SK-N-MC (cell line): ENCODE data around the gene ENTPD6.

Source experiments
- DNase-seq: peaks from one replicate; pipeline ENCODE4 v3.0.0-alpha.2; 2011; ENCODE audit warnings: low read depth, low spot score
- H3K27ac ChIP-seq: fragments of 200-600 bp; sonication (generic); 2 replicates; pipeline ENCODE4 v1.5.1; 2016; ENCODE audit warnings: mixed run types
- H3K36me3 ChIP-seq: fragments of 200-600 bp; sonication (generic); 2 replicates; pipeline ENCODE4 v1.6.1; 2017; ENCODE audit warnings: antibody characterized with exemption, low read length, mixed read lengths; ENCODE audit not compliant: insufficient read depth
- H3K4me3 ChIP-seq: fragments of 200-600 bp; sonication (generic); 2 replicates; pipeline ENCODE4 v1.5.1; 2016
- H3K9ac ChIP-seq: fragments of 200-600 bp; sonication (generic); 2 replicates; pipeline ENCODE4 v1.8.0; 2017; ENCODE audit warnings: mixed run types, mixed read lengths; ENCODE audit not compliant: insufficient read length
- H3K9me3 ChIP-seq: fragments of 200-600 bp; sonication (generic); 2 replicates; pipeline ENCODE4 v1.6.1; 2017; ENCODE audit warnings: low read depth, mild to moderate bottlenecking, antibody characterized with exemption, low read length, moderate library complexity, mixed read lengths
- EZH2 ChIP-seq: fragments of 200-600 bp; sonication (generic); IDR thresholded peaks from one replicate; pipeline ENCODE4 v1.6.1; 2017; ENCODE audit warnings: antibody characterized with exemption
- FOXP2 ChIP-seq: optimal IDR thresholded peaks from 2 replicates; pipeline ENCODE3; 2011; ENCODE audit warnings: mild to moderate bottlenecking, moderate library complexity; ENCODE audit not compliant: insufficient read depth; ENCODE audit errors: extremely low read length, control extremely low read depth
- POLR2AphosphoS5 ChIP-seq: IDR thresholded peaks from 2 replicates; pipeline ENCODE4 v1.6.1; 2012; ENCODE audit warnings: mild to moderate bottlenecking, low read depth, low read length, borderline replicate concordance

The ENTPD6 gene

GRCh38 chr20:25251558-25251957 lies 56.0 kb downstream of the ENTPD6 start:
- no peak for DNase-seq
- no peak overlapping the region for H3K9ac ChIP-seq
- TF ChIP-seq EZH2 (no peak), POLR2AphosphoS5 (no peak), FOXP2 (no peak)
- no peak overlapping the region for H3K27ac ChIP-seq
- H3K36me3 ChIP-seq: no peaks in the 10 kb centered on the region
- H3K9me3 ChIP-seq: no peaks in the 10 kb centered on the region
- no peak overlapping the region for H3K4me3 ChIP-seq

GRCh38 chr20:25252230-25252651 lies 56.7 kb downstream of the ENTPD6 start:
- Histone ChIP-seq H3K27ac (no peak overlapping the region), H3K9me3 (no peaks in the 10 kb centered on the region), H3K36me3 (no peaks in the 10 kb centered on the region), H3K4me3 (no peak overlapping the region), H3K9ac (no peak overlapping the region)
- DNase-seq: no peak
- TF ChIP-seq FOXP2: no peak
- no peak for TF ChIP-seq EZH2
- no peak for TF ChIP-seq POLR2AphosphoS5

GRCh38 chr20:25252686-25253421 lies 57.3 kb downstream of the ENTPD6 start:
- Histone ChIP-seq H3K4me3 (no peak overlapping the region), H3K27ac (no peak overlapping the region), H3K9me3 (no peaks in the 10 kb centered on the region), H3K36me3 (no peaks in the 10 kb centered on the region), H3K9ac (no peak overlapping the region)
- TF ChIP-seq FOXP2: no peak
- TF ChIP-seq EZH2: no peak
- TF ChIP-seq POLR2AphosphoS5: no peak
- no peak for DNase-seq

GRCh38 chr20:25253606-25254275 lies 58.2 kb downstream of the ENTPD6 start:
- no peak overlapping the region for H3K27ac ChIP-seq
- no peak for TF ChIP-seq EZH2
- no peak for TF ChIP-seq FOXP2
- TF ChIP-seq POLR2AphosphoS5: no peak
- H3K4me3 ChIP-seq: no peak overlapping the region

GRCh38 chr20:25254571-25254970 lies 59.1 kb downstream of the ENTPD6 start:
- no peak overlapping the region for H3K9ac ChIP-seq
- no peak for DNase-seq
- H3K27ac ChIP-seq: no peak overlapping the region
- no peak overlapping the region for H3K4me3 ChIP-seq
- no peak for TF ChIP-seq POLR2AphosphoS5
- TF ChIP-seq EZH2: no peak
- TF ChIP-seq FOXP2: no peak
- no peaks in the 10 kb centered on the region for H3K36me3 ChIP-seq
- no peaks in the 10 kb centered on the region for H3K9me3 ChIP-seq

More at GRCh38 chr20:25253606-25254275, 58.2 kb downstream of the ENTPD6 start:
- no peaks in the 10 kb centered on the region for H3K36me3 ChIP-seq
- no peaks in the 10 kb centered on the region for H3K9me3 ChIP-seq
- H3K9ac ChIP-seq: no peak overlapping the region
- DNase-seq: no peak

- H3K9ac ChIP-seq: no peak overlapping the region
- no peaks in the 10 kb centered on the region for H3K9me3 ChIP-seq
- no peak overlapping the region for H3K27ac ChIP-seq
- H3K4me3 ChIP-seq: no peak overlapping the region
- no peak for DNase-seq
- TF ChIP-seq POLR2AphosphoS5 (no peak), FOXP2 (no peak), EZH2 (no peak)
- H3K36me3 ChIP-seq: peaks cover 4% of the 10 kb centered on the region; the same call in 1 of the 2 replicates
Measured at GRCh38 chr20:25254986-25255680, 59.6 kb downstream of the ENTPD6 start.

GRCh38 chr20:25256226-25256859 lies 60.8 kb downstream of the ENTPD6 start:
- no peak overlapping the region for H3K9ac ChIP-seq
- H3K4me3 ChIP-seq: no peak overlapping the region
- peaks cover 10% of the 10 kb centered on the region; the same call in 1 of the 2 replicates for H3K36me3 ChIP-seq
- no peak overlapping the region for H3K27ac ChIP-seq
- TF ChIP-seq FOXP2 (no peak), POLR2AphosphoS5 (no peak), EZH2 (no peak)
- H3K9me3 ChIP-seq: no peaks in the 10 kb centered on the region
- no peak for DNase-seq

GRCh38 chr20:25257130-25257529 lies 61.6 kb downstream of the ENTPD6 start:
- DNase-seq: no peak
- no peak overlapping the region for H3K9ac ChIP-seq
- no peak overlapping the region for H3K27ac ChIP-seq
- H3K36me3 ChIP-seq: peaks cover 10% of the 10 kb centered on the region; the same call in 1 of the 2 replicates
- H3K9me3 ChIP-seq: no peaks in the 10 kb centered on the region
- no peak overlapping the region for H3K4me3 ChIP-seq
- TF ChIP-seq EZH2: no peak
- no peak for TF ChIP-seq POLR2AphosphoS5
- no peak for TF ChIP-seq FOXP2
